Colonic mucosa (tissue), 4 donors: ENCODE data around the gene ANGPTL7. TPM values are rescaled to one million over a fixed set of nuclear protein-coding genes. Genes with fewer than 3 reads are reported as not detected.

Experiments used
- DNase-seq: peaks from one replicate; pipeline ENCODE4 v3.0.0-alpha.2; 2020
- H3K27ac ChIP-seq: fragments of 200-600 bp; one replicate; pipeline ENCODE4 v1.8.0; 2021
- H3K27me3 ChIP-seq: fragments of 200-600 bp; one replicate; pipeline ENCODE4 v1.8.0; 2021
- H3K36me3 ChIP-seq: fragments of 200-600 bp; one replicate; pipeline ENCODE4 v1.8.0; 2021
- H3K4me1 ChIP-seq: fragments of 200-600 bp; one replicate; pipeline ENCODE4 v1.8.0; 2021; ENCODE audit warnings: mild to moderate bottlenecking
- H3K4me3 ChIP-seq: fragments of 200-600 bp; one replicate; pipeline ENCODE4 v1.8.0; 2021
- H3K9ac ChIP-seq, 2 donors: one replicate each; pipeline ENCODE4 v1.7.0; 2013; ENCODE audit warnings: control low read depth in 2 of 2, low read depth in 2 of 2, low read length in 2 of 2
- H3K9me3 ChIP-seq: fragments of 200-600 bp; one replicate; pipeline ENCODE4 v1.8.0; 2021
- CTCF ChIP-seq: fragments of 200-600 bp; IDR thresholded peaks from one replicate; pipeline ENCODE4 v1.8.0; 2022; ENCODE audit warnings: antibody characterized with exemption, mild to moderate bottlenecking
- intact Hi-C: fragments of 100-400 bp; cut with DNase I; formaldehyde crosslinking; loops from one replicate; pipeline ENCODE4 v1.14.1; 2022
- total RNA-seq, 2 donors: library from RNA; stranded (reverse); fragmentation: NEBNext Ultra II Directional in 1 of 2; extraction: Animal tissue kit (Norgen Biotek cat#: 25700) in 1 of 2; gene quantifications; one replicate each; pipeline ENCODE4 v1.2.1, GENCODE V29; 2021
- donor health status: healthy.
- donor health status: DM: no; HTN: no; CAD: no.
- donor health status: DM: no; HTN: no; CAD: no.

ANGPTL7 gene
- total RNA-seq, 2 donors from 2014 or later = 1.0 TPM; not detected in 1

GRCh38 chr1:11152755-11153154 is 36.4 kb upstream of the ANGPTL7 start:
- no peak for DNase-seq
- TF ChIP-seq CTCF = no peak
- no peak overlapping the region for H3K4me3 ChIP-seq
- no peaks in the 10 kb centered on the region for H3K27me3 ChIP-seq
- H3K9me3 ChIP-seq = no peaks in the 10 kb centered on the region
- no peaks in the 10 kb centered on the region for H3K36me3 ChIP-seq
- H3K27ac ChIP-seq = no peak overlapping the region
- H3K9ac ChIP-seq = no peak overlapping the region
- intact Hi-C loops = no loop called here
- no peaks in the 10 kb centered on the region for H3K4me1 ChIP-seq

GRCh38 chr1:11153184-11153583 is 36.0 kb upstream of the ANGPTL7 start:
- Histone ChIP-seq H3K9me3 (no peaks in the 10 kb centered on the region), H3K4me1 (no peaks in the 10 kb centered on the region), H3K9ac (no peak overlapping the region), H3K27ac (no peak overlapping the region), H3K4me3 (no peak overlapping the region), H3K27me3 (no peaks in the 10 kb centered on the region), H3K36me3 (no peaks in the 10 kb centered on the region)
- TF ChIP-seq CTCF = no peak
- DNase-seq = no peak
- intact Hi-C loops = no loop called here

- DNase-seq = no peak
- Histone ChIP-seq H3K36me3 (no peaks in the 10 kb centered on the region), H3K9ac (no peak overlapping the region), H3K4me1 (no peaks in the 10 kb centered on the region), H3K4me3 (no peak overlapping the region), H3K27ac (no peak overlapping the region), H3K27me3 (no peaks in the 10 kb centered on the region), H3K9me3 (no peaks in the 10 kb centered on the region)
- no peak for TF ChIP-seq CTCF
- intact Hi-C loops = no loop called here
Observed at GRCh38 chr1:11156441-11156840, 32.7 kb upstream of the ANGPTL7 start.

- no peaks in the 10 kb centered on the region for H3K9me3 ChIP-seq
- H3K9ac ChIP-seq = no peak overlapping the region
- no peak for DNase-seq
- H3K27me3 ChIP-seq = no peaks in the 10 kb centered on the region
- H3K4me1 ChIP-seq = no peaks in the 10 kb centered on the region
- H3K27ac ChIP-seq = no peak overlapping the region
- no peaks in the 10 kb centered on the region for H3K36me3 ChIP-seq
- intact Hi-C loops = no loop called here
- H3K4me3 ChIP-seq = no peak overlapping the region
- no peak for TF ChIP-seq CTCF
Observed at GRCh38 chr1:11156963-11157362, 32.2 kb upstream of the ANGPTL7 start.

- Histone ChIP-seq H3K27me3 (no peaks in the 10 kb centered on the region), H3K36me3 (no peaks in the 10 kb centered on the region), H3K4me1 (no peaks in the 10 kb centered on the region), H3K27ac (no peak overlapping the region), H3K9ac (no peak overlapping the region), H3K9me3 (no peaks in the 10 kb centered on the region), H3K4me3 (no peak overlapping the region)
- no peak for DNase-seq
- no peak for TF ChIP-seq CTCF
- intact Hi-C loops = no loop called here
Observed at GRCh38 chr1:11157394-11157793, 31.8 kb upstream of the ANGPTL7 start.

GRCh38 chr1:11157867-11158266 is 31.3 kb upstream of the ANGPTL7 start:
- no peak for DNase-seq
- Histone ChIP-seq H3K9me3 (no peaks in the 10 kb centered on the region), H3K9ac (no peak overlapping the region), H3K4me1 (no peaks in the 10 kb centered on the region), H3K36me3 (no peaks in the 10 kb centered on the region), H3K27ac (no peak overlapping the region), H3K4me3 (no peak overlapping the region), H3K27me3 (no peaks in the 10 kb centered on the region)
- intact Hi-C loops = no loop called here
- TF ChIP-seq CTCF = no peak
